ENCODE results near the gene CREB5.
"Not testable (repeated sequence)": the region's sequence is repeated elsewhere in the genome, so short reads cannot be mapped to it uniquely, and the experiment has no call there.

CREB5 gene

DNA sequence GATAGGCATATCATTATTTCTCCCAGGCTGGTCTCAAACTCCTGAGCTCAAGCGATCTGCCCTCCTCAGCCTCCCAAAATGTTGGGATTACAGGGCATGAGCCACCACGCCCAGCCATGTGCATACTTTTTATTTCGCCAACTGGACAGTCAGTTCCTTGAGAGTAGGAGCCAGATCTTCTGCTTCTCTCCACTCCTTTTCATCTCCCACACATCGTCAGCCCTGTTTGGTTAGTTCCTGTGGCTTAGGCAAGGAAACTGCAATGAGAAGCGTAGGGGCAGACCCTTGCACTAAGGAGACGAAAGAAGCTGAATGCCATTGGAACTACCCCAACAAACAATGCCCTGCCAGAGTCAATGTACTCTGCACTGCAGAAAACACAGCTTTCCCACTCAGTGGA lies 367.6 kb downstream of the CREB5 start:
- Mint-ChIP-seq H3K27me3 (peaks cover 8% of the 10 kb centered on the region), H3K36me3 (no peaks in the 10 kb centered on the region), H3K27ac (no peak overlapping the region), H3K4me1 (no peaks in the 10 kb centered on the region), H3K4me3 (no peak overlapping the region), H3K9me3 (no peaks in the 10 kb centered on the region)
- DNase-seq: no peak
- CTCF ChIA-PET: no interaction called here

DNA sequence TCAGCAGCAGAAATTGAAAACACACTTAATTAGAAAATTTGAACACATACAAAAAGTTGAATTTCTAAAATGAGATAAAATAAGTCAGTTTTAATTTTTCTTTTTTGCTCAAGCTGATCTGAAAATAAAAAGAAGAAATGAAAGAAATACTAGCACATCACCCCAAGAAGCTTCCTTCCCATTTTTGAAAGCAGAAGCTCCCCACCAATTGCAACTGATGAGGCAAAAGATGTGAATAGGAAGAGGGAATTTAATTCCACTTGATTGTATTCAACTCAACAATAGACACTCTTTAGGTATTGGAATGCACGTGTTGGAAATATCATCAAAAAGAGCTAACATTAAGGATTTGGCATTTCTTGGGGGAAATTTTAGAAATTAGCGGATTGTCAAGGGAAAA lies 370.0 kb downstream of the CREB5 start:
- Mint-ChIP-seq H3K9me3 (no peaks in the 10 kb centered on the region), H3K27ac (no peak overlapping the region), H3K36me3 (no peaks in the 10 kb centered on the region), H3K4me1 (no peaks in the 10 kb centered on the region), H3K27me3 (peaks cover 8% of the 10 kb centered on the region), H3K4me3 (no peak overlapping the region)
- DNase-seq: no peak
- CTCF ChIA-PET: no interaction called here

DNA sequence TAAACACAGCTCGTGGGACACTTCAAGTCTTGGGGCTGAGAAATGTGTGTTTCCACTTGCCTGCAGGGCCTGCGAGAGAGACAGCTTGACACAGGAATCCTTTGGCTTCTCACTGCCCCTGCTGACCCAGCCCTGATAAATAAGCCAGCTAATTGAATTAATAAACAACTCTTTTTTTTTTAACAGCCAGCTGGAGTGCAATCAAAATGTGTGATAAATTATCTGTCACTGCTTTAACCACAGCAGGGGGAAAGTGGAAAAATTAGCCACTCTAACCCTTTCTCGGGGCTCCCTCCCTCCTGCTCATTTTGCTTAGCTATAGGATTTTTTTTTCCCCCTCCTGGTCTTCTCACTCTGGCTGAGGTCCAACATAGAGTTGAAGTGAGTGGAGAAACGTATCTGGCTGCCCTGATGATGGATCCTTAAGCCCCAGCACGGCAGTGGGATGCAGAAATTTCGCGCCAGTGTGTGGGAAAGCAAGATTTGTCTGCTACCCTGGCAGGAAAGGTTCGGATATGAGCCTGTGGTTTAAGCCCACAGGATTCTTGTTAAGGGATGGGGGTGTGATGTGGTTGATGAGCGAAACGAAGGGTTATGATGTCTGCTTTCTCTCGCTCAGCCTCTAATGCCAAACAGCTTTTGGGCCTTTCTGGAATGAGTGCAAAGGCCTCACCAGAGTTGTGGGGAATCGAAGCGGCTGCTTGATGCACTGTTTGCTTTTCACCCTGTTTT lies 372.0 kb downstream of the CREB5 start:
- no peak for DNase-seq
- H3K27me3 Mint-ChIP-seq: peaks cover 8% of the 10 kb centered on the region
- no peaks in the 10 kb centered on the region for H3K4me1 Mint-ChIP-seq
- CTCF ChIA-PET: no interaction called here
- H3K4me3 Mint-ChIP-seq: no peak overlapping the region
- no peak overlapping the region for H3K27ac Mint-ChIP-seq
- no peaks in the 10 kb centered on the region for H3K9me3 Mint-ChIP-seq
- H3K36me3 Mint-ChIP-seq: no peaks in the 10 kb centered on the region

DNA sequence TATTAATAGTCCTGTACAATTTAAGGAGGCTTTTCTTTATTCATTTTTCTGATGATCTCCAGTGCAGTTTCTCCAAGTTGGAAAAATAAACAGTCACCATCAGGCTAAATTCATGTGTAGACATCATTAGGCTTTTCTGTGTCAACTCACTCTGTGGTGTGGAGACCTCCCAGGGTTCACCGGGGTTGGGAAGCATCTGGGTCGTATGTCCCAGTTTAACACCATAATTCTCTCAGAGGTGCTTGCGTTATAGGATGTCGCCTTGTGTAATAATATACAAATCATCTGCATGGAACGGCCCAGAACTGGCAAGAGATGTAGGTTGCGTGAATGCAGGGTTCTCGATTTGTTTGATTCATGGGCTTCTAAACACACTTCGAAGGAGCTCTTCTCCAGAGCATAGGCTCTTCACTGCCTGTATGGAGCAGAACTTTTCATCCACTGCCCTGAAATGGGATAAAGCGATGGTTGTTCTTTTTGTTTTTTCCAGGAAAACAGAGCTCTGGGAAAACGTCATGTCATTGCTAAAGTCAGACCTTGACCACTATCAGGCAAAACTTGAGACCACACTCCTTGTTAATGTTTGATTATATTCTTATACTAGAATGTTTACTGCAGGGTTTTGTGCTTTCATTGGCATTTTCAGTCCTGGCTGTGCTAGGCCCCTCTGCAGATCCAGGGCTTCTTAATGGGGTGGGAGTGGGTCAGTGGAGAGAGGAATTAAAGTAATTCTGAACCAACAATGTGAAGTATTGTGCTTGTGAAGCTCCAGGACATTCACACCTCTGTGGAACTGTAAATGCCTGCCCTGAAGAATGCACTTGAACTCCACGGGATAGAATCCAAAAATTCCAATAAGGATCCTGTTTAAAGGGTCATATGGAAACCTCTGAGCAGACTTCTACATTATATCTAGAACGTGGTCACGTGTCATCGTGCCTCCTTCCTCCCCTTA lies 373.0 kb downstream of the CREB5 start:
- Mint-ChIP-seq H3K4me1 (no peaks in the 10 kb centered on the region), H3K36me3 (no peaks in the 10 kb centered on the region)
- CTCF ChIA-PET: no interaction called here

DNA sequence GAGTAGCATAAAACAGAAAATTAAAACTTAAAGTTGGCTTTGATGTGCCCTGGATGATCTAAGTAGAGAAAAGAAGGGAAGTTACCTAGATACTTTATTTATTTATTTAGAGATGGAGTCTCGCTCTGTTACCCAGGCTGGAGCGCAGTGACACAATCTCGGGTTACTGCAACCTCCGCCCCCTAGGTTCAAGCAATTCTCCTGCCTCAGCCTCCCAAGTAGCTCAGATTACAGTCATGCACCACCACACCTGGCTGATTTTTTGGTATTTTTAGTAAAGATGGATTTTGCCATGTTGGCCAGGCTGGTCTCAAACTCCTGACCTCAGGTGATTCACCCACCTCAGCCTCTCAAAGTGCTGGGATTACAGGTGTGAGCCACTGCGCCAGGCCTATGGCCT lies 373.8 kb downstream of the CREB5 start:
- H3K36me3 Mint-ChIP-seq, H3K27me3 Mint-ChIP-seq, H3K27ac Mint-ChIP-seq, H3K9me3 Mint-ChIP-seq, H3K4me1 Mint-ChIP-seq, DNase-seq, H3K4me3 Mint-ChIP-seq, CTCF ChIA-PET: not testable (repeated sequence)

More for the DNA sequence above, 373.0 kb downstream of the CREB5 start:
- Mint-ChIP-seq H3K9me3 (no peaks in the 10 kb centered on the region), H3K27ac (no peak overlapping the region), H3K27me3 (peaks cover 8% of the 10 kb centered on the region), H3K4me3 (no peak overlapping the region)
- DNase-seq: no peak

DNA sequence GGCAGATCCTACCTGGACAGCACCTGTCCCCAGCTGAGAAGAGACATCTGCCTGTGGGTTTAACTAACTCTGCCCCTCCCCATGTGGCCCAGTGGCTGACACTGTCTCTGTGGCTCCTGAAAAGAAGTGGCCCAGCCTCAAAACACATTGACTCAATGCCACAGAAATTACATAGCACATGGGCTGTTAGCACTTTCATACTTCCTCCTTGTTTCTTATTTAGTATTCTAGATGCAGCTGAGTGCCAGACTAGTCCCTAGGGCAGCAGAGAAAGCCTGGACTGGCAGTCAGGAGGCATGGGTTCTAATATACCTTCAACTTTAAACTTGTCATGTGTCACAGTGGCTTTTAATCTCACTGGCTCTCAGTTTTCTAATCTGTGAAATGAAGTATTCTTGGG lies 374.8 kb downstream of the CREB5 start:
- Mint-ChIP-seq H3K9me3 (no peaks in the 10 kb centered on the region), H3K4me1 (no peaks in the 10 kb centered on the region), H3K27me3 (peaks cover 8% of the 10 kb centered on the region), H3K27ac (no peak overlapping the region), H3K4me3 (no peak overlapping the region), H3K36me3 (no peaks in the 10 kb centered on the region)
- CTCF ChIA-PET: no interaction called here
- DNase-seq: no peak

DNA sequence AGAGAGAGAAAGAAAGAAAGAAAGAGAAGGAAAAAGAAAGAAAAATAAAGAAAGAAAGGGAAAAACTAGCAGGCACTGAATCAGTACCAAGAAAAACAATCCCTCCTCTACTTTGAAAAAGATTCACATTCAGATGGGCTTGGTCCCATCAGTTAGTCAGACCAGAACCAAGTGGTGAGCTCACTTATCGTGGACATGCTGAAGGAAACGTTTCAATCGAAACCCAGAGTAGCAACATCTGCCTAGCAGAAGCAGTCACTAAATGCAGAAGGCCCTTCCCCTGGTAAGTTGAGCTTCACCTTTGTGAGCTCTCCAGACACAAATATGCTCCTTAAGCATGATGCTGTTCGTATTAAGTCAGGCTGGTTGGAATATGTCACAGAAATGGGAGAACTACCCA lies 378.1 kb downstream of the CREB5 start:
- Mint-ChIP-seq H3K36me3 (no peaks in the 10 kb centered on the region), H3K4me3 (no peak overlapping the region), H3K4me1 (no peaks in the 10 kb centered on the region), H3K9me3 (no peaks in the 10 kb centered on the region), H3K27me3 (no peaks in the 10 kb centered on the region), H3K27ac (no peak overlapping the region)
- CTCF ChIA-PET: no interaction called here
- no peak for DNase-seq

DNA sequence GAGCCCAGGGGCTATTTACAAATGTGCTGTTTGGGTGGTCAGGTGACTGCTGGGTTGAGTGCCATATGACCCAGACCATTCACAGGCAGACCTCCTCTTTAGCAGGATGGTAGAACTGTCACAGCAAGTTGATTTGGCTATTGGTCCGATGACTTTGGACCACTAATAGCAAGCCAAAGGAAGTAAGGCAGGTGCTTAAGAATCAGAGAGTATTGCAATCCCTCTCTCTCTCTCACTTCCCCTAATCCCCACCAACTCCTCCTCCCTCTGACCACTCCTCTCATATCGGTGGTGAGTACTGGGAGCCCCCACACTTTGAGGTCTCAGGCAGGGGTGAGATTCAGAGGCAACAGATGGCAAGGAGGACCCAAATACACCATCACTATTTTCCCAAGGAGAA lies 380.5 kb downstream of the CREB5 start:
- CTCF ChIA-PET: no interaction called here
- H3K27me3 Mint-ChIP-seq: no peaks in the 10 kb centered on the region
- DNase-seq: no peak
- no peaks in the 10 kb centered on the region for H3K9me3 Mint-ChIP-seq
- no peak overlapping the region for H3K27ac Mint-ChIP-seq
- H3K4me3 Mint-ChIP-seq: no peak overlapping the region
- no peaks in the 10 kb centered on the region for H3K36me3 Mint-ChIP-seq
- no peaks in the 10 kb centered on the region for H3K4me1 Mint-ChIP-seq

DNA sequence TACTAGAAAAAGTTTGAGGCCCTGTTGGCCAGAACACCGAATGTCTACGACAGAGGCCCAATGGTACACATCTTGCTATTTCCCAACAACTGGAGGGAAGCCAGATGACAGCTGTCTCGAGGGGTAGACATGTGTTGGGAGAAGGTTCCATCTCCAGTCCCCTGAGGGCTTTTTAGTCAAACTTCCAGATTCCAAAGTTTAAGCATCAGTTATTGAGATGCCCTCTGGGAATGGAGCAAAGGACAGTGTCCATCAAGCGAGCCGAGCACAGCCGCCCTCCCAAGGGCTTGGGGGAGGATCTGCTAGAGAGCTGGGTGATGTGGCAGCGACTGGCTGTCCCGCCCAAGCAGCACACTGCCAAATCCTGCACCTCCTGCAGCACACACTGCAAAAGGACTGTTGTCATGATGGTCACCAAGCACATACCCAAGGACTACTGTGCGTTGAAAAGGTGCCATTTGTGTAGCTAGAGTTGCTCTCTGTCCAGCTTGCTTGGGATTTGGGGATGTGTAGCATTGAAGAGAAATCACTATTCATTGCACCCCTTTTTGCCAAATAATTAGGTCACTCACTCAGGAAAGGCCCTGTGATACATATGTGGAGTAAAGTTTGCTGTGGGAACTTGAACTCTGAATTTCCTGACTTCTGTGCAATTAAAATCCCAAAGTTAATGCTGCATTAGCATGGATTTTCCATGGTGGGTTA lies 381.2 kb downstream of the CREB5 start:
- DNase-seq: no peak
- no peak overlapping the region for H3K4me3 Mint-ChIP-seq
- H3K27ac Mint-ChIP-seq: no peak overlapping the region
- H3K4me1 Mint-ChIP-seq: no peaks in the 10 kb centered on the region
- no peaks in the 10 kb centered on the region for H3K9me3 Mint-ChIP-seq
- H3K36me3 Mint-ChIP-seq: no peaks in the 10 kb centered on the region
- no peaks in the 10 kb centered on the region for H3K27me3 Mint-ChIP-seq
- CTCF ChIA-PET: no interaction called here

DNA sequence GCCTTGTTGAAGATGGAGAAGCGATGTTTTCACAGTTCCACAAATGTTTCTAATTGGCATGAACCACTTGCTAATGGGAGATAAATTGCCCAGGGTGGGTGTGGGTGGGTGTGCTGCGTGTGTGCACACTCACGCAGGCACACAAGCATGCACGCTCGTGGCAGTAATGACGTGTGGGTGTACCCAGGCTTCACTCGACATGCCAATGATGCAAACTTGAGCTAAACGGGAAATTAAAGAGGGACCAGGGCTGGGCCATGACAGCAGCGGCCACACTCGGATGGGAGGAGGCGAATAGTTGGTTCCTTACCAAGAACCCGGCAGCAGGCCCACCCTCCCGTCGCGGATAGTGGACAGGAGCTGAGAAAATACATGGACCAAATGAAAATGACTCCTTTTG lies 386.0 kb downstream of the CREB5 start:
- H3K36me3 Mint-ChIP-seq: no peaks in the 10 kb centered on the region
- H3K9me3 Mint-ChIP-seq: no peaks in the 10 kb centered on the region
- H3K27ac Mint-ChIP-seq: no peak overlapping the region
- no peak overlapping the region for H3K4me3 Mint-ChIP-seq
- CTCF ChIA-PET: no interaction called here
- DNase-seq: no peak
- H3K4me1 Mint-ChIP-seq: no peaks in the 10 kb centered on the region
- H3K27me3 Mint-ChIP-seq: no peaks in the 10 kb centered on the region

DNA sequence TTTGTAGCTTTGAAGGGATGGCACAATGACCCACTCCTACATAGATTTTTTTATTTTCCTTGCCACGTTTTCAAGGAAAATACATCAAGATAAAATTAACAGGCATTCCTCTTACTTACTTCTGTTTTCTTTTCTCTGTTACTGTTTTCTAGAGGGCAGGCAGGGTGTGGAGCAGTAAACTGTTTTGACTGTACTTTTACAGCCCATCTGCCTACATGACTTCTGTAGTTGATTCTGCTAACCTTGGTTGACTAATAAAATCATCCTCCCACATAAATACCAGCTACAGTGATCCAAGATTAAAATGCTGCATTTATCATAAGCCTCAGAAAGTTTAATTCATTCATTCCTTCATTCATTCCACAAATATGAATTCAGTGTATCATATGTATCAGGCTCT lies 387.3 kb downstream of the CREB5 start:
- Mint-ChIP-seq H3K9me3 (no peaks in the 10 kb centered on the region), H3K27me3 (peaks cover 5% of the 10 kb centered on the region), H3K27ac (no peak overlapping the region), H3K4me1 (no peaks in the 10 kb centered on the region), H3K36me3 (no peaks in the 10 kb centered on the region), H3K4me3 (no peak overlapping the region)
- CTCF ChIA-PET: no interaction called here
- DNase-seq: no peak

DNA sequence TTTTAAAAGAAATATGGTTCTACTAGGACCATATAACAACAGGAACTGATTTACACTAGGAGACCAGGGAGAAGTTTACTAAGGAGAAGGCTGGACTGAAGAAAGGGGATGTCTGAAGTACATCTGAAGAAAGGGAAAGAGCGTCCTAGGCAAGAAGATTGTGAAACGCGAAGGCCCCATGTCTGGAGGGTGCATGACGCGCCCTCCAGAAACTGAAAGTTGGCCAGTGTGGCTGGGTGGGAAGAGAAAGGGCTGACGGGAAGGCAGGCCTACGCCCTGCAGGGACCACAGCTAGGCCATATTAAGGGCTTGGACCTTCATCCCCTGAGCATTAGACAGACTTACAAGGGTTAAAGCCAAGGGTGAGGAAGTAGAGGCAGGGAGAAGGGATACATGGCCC lies 387.8 kb downstream of the CREB5 start:
- no peak overlapping the region for H3K27ac Mint-ChIP-seq

DNA sequence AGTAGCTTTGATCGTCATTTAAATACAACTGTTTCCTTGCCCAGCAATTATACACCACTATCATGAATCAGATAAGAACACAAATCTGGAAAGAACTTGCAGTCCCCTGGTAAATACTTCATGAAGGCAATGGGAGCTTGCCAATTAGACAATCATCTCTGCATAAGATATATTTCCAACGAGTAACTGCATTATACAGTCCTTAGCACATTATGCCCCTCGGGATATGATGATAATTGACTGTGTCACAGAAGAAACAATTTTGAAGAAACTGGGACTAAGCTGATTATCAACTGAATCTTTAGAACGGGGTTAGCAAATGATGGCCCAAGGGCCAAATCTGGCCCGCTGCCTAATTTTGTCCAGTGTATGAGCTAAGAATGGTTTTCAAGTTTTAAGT lies 390.1 kb downstream of the CREB5 start:
- no peaks in the 10 kb centered on the region for H3K36me3 Mint-ChIP-seq
- CTCF ChIA-PET: no interaction called here
- no peaks in the 10 kb centered on the region for H3K4me1 Mint-ChIP-seq
- H3K4me3 Mint-ChIP-seq: no peak overlapping the region
- no peaks in the 10 kb centered on the region for H3K9me3 Mint-ChIP-seq
- DNase-seq: no peak
- no peak overlapping the region for H3K27ac Mint-ChIP-seq
- H3K27me3 Mint-ChIP-seq: peaks cover 8% of the 10 kb centered on the region

More for the DNA sequence above, 387.8 kb downstream of the CREB5 start:
- no peak for DNase-seq
- H3K36me3 Mint-ChIP-seq: no peaks in the 10 kb centered on the region
- H3K4me1 Mint-ChIP-seq: no peaks in the 10 kb centered on the region
- CTCF ChIA-PET: no interaction called here
- no peaks in the 10 kb centered on the region for H3K9me3 Mint-ChIP-seq
- no peak overlapping the region for H3K4me3 Mint-ChIP-seq
- H3K27me3 Mint-ChIP-seq: peaks cover 8% of the 10 kb centered on the region

DNA sequence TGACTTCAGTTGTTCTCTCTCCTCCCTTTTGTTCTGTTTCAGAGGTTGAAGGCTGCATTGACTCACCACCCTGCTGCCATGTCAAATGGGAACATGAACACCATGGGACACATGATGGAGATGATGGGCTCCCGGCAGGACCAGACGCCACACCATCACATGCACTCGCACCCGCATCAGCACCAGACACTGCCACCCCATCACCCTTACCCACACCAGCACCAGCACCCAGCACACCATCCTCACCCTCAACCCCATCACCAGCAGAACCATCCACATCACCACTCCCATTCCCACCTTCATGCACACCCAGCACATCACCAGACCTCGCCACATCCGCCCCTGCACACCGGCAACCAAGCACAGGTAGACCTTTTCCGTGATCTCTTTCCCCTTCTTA lies 391.8 kb downstream of the CREB5 start:
- Mint-ChIP-seq H3K27me3 (peaks cover 8% of the 10 kb centered on the region), H3K27ac (no peak overlapping the region), H3K4me3 (no peak overlapping the region), H3K4me1 (no peaks in the 10 kb centered on the region), H3K9me3 (no peaks in the 10 kb centered on the region), H3K36me3 (no peaks in the 10 kb centered on the region)
- DNase-seq: no peak
- CTCF ChIA-PET: no interaction called here

DNA sequence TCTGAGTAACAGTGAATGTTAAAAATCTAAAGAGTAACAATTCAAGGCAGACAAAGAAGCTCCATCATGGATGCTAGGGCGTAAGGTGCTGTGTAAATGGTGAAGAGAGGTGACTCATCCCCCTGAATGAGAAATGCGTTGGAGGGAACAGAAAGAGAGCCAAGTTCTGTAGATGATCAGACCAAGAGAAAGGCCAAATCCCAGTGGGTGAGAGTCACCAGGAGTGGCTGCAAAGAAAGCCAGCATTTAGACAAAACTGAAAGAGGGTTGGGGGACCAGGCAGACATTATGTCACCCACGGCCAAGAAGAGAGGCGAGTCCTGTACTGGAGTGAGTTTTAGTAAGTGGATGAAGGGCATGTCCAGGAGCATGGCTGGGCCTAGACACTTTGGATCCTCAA lies 392.7 kb downstream of the CREB5 start:
- Mint-ChIP-seq H3K4me3 (no peak overlapping the region), H3K9me3 (no peaks in the 10 kb centered on the region), H3K36me3 (no peaks in the 10 kb centered on the region), H3K4me1 (no peaks in the 10 kb centered on the region), H3K27ac (no peak overlapping the region), H3K27me3 (peaks cover 8% of the 10 kb centered on the region)
- CTCF ChIA-PET: no interaction called here
- no peak for DNase-seq

Measured in activated naive CD4-positive, alpha-beta T cell treated with anti-CD3 and anti-CD28 coated beads, Interleukin-2, amount 10 ng/mL, durations not matched to agents 7 days and 5 days (primary cell).